Parietal lobe (tissue), 2 donors: ENCODE results near the gene NOL8. TPM values are rescaled to one million over a fixed set of nuclear protein-coding genes. Genes with fewer than 3 reads are reported as not detected.

Source experiments
- small RNA-seq: library from RNA; depleted of rRNA; stranded (forward); fragments of <200 nt; gene quantifications from one replicate; pipeline ENCODE3, GENCODE V24; 2014; ENCODE audit warnings: low replicate concordance
- total RNA-seq: library from RNA; depleted of rRNA; stranded (reverse); fragments of >200 nt; gene quantifications from one replicate; pipeline ENCODE4 v1.2.3, GENCODE V29; 2014

NOL8 gene
- total RNA-seq = 29.7 TPM

GRCh38 chr9:92325269-92325990 is at the start of gene NOL8, which contains the start of gene CENPP:
Gene NOL8 (minus strand): TSS chr9:92325350. CDS start chr9:92324161, 1,189 bp downstream.
Gene CENPP (plus strand): TSS chr9:92325953.

GRCh38 chr9:92293452-92294296 is 31.5 kb downstream of the NOL8 start, which contains the start of gene IARS1:
Gene IARS1 (minus strand): TSS chr9:92293697. CDS start chr9:92289419, 4,278 bp downstream.

Small RNAs within 50 kb of the gene (small RNA-seq; reads per million reads assigned to genes)
- gene MIR3651 (not detected), gene SNORA84 (0.15 reads per million)

Other genes starting within 250 kb of the NOL8 start
- 80.4 TPM for gene SPTLC1, start 209.9 kb downstream of the NOL8 start, total RNA-seq
- gene IARS1, start 31.7 kb downstream of the NOL8 start, total RNA-seq = 183 TPM
- gene CENPP, start 603 bp upstream of the NOL8 start, total RNA-seq = 11.3 TPM
- gene OGN, start 79.2 kb upstream of the NOL8 start, total RNA-seq = 1.6 TPM
- not detected for gene OMD, start 99.1 kb upstream of the NOL8 start, total RNA-seq
- gene ASPN, start 157.2 kb upstream of the NOL8 start, total RNA-seq = 1.3 TPM
- gene ECM2, start 210.6 kb upstream of the NOL8 start, total RNA-seq = 2.2 TPM